Kidney epithelial cell (primary cell): ENCODE data around the gene TAC3. TPM values are rescaled to one million over a fixed set of nuclear protein-coding genes. Genes with fewer than 3 reads are reported as not detected.
"Not testable (repeated sequence)": the region's sequence is repeated elsewhere in the genome, so short reads cannot be mapped to it uniquely, and the experiment has no call there.

Experiments
- DNase-seq: peaks from one replicate; pipeline ENCODE4 v3.0.0-alpha.2; 2010; ENCODE audit warnings: low read depth
- H3K27me3 ChIP-seq: 2 replicates; pipeline ENCODE4 v1.6.0; 2011; ENCODE audit warnings: low read length; ENCODE audit not compliant: control insufficient read depth, insufficient read depth
- H3K36me3 ChIP-seq: 2 replicates; pipeline ENCODE4 v1.5.1; 2011; ENCODE audit warnings: low read length; ENCODE audit not compliant: control insufficient read depth, insufficient read depth
- H3K4me3 ChIP-seq: 2 replicates; pipeline ENCODE4 v1.5.1; 2011; ENCODE audit warnings: low read depth, mild to moderate bottlenecking, control low read depth, low read length
- CTCF ChIP-seq: IDR thresholded peaks from 2 replicates; pipeline ENCODE4 v1.5.1; 2011; ENCODE audit warnings: mild to moderate bottlenecking, moderate library complexity, low read length, control low read depth, inconsistent platforms; ENCODE audit not compliant: insufficient read depth, poor library complexity, severe bottlenecking
- total RNA-seq: library from RNA; depleted of rRNA; stranded (reverse); fragments of >200 nt; gene quantifications from 2 replicates; pipeline ENCODE4 v1.2.3, GENCODE V29; 2015

TAC3 gene
- not detected in 2 replicates for total RNA-seq

DNA sequence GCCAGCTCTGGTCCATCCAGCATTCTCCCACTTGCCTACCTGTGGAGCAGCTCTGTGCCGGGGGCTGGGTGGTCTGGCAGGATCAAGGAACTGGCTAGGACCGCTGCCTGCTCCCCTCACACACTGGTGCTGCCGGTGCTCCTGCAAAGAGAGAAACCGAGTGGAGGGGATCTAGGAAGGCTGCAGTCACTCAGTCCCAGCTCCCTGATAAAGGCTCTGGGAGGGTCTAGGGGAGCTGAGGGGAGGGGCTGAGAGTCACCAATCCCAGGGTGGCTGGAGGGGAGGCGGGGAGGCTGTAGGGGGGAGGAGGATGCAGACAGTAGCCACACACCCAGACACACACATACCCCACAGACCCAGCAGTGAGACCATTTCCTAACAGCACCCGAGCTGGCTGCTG lies at the start of gene TAC3:
TAC3 (minus strand) TSS at position 182 of the 400 bp plus-strand sequence. CDS start 732 bp downstream, outside the sequence.
- no peak for TF ChIP-seq CTCF
- H3K36me3 ChIP-seq, result no peaks in the 10 kb centered on the region
- DNase-seq, result no peak
- peaks cover 28% of the 10 kb centered on the region for H3K27me3 ChIP-seq
- no peak within 1 kb of the TSS for H3K4me3 ChIP-seq

DNA sequence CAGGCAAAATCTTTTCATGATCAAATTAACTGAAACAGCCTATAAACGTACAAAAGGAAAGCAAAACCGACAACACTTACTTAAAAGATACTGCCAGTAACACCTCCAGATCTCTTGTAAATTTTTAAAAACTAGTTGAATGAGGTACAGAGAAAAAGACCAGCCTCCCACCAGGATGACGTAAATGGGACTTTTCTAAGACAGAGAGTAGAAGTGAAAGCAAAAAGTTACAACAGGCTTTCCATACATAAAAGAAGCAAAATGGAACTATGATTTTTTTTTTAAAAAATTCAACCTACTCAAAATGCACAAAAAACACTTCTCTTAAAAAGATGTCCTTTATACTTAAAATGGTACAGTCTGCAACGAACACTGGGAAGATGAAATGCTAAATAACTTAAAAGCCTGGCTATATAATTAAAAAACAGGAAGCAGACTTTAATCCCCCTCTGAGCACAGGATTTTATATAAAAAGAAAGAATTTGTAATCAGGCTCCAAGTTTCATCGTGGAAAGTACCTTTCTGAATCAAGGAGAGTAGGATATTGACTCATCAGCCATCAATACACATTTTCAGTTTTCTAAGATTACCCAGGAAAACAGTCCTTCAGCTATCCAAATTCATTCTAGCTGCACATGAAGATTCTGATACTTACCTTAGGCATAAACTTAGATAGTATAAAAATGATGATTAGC lies 47.8 kb upstream of the TAC3 start:
- no peak for TF ChIP-seq CTCF
- H3K27me3 ChIP-seq, result no peaks in the 10 kb centered on the region
- DNase-seq, result no peak
- H3K36me3 ChIP-seq, result no peaks in the 10 kb centered on the region
- no peak overlapping the region for H3K4me3 ChIP-seq

DNA sequence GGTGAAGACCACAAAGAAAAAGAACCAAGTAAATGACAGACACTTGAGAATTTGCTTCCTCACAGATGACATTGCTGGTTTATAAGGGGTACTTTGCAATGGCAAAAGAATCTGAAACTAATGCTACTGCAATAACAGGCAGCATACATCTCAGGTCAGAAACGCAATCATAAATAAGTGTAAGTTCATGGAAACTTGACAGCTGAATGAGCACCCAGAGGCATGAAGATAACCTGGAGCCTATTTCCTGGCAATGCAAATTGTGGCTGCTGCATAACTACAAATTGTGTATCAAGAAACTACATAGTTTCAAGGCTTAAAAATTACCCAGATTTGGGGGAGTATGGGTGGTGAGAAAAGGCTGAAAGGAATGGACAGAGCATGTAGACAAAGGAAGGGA lies 42.1 kb upstream of the TAC3 start:
- TF ChIP-seq CTCF, result no peak

GRCh38 chr12:57057067-57057751 lies 40.9 kb upstream of the TAC3 start:
- Histone ChIP-seq H3K36me3 (peaks cover 2% of the 10 kb centered on the region), H3K4me3 (no peak overlapping the region), H3K27me3 (no peaks in the 10 kb centered on the region)
- no peak for DNase-seq
- TF ChIP-seq CTCF, result no peak

More for the DNA sequence above, 42.1 kb upstream of the TAC3 start:
- Histone ChIP-seq H3K4me3 (no peak overlapping the region), H3K27me3 (no peaks in the 10 kb centered on the region), H3K36me3 (peaks cover 2% of the 10 kb centered on the region)
- DNase-seq, result no peak

- peaks cover 2% of the 10 kb centered on the region for H3K36me3 ChIP-seq
- no peak overlapping the region for H3K4me3 ChIP-seq
- TF ChIP-seq CTCF, result no peak
- peaks cover 2% of the 10 kb centered on the region for H3K27me3 ChIP-seq
- no peak for DNase-seq
Measured at GRCh38 chr12:57055824-57056223, 39.5 kb upstream of the TAC3 start.

GRCh38 chr12:57053901-57054300 lies 37.6 kb upstream of the TAC3 start:
- H3K4me3 ChIP-seq, H3K36me3 ChIP-seq, DNase-seq, H3K27me3 ChIP-seq: not testable (repeated sequence)

DNA sequence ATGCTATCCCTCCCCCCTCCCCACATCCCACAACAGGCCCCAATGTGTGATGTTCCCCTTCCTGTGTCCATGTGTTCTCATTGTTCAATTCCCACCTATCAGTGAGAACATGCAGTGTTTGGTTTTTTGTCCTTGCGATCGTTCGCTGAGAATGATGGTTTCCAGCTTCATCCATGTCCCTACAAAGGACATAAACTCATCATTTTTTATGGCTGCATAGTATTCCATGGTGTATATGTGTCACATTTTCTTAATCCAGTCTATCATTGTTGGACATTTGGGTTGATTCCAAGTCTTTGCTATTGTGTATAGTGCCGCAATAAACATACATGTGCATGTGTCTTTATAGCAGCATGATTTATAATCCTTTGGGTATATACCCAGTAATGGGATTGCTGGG lies 36.8 kb upstream of the TAC3 start:
- H3K36me3 ChIP-seq, H3K4me3 ChIP-seq, DNase-seq, H3K27me3 ChIP-seq: not testable (repeated sequence)
